Pancreas (tissue), 10 donors: ENCODE data around the gene ID3. TPM values are rescaled to one million over a fixed set of nuclear protein-coding genes. Genes with fewer than 3 reads are reported as not detected.
"Not testable (repeated sequence)": the region's sequence is repeated elsewhere in the genome, so short reads cannot be mapped to it uniquely, and the experiment has no call there.

Experiments used
- ATAC-seq, 4 donors: fragments of 200-7000 bp; cut with Tn5 transposase; one replicate each; pipeline versions ENCODE4 v1.8.0 to v1.9.1; 2020; ENCODE audit warnings: mild to moderate bottlenecking in 4 of 4, moderate library complexity in 4 of 4
- DNase-seq, 6 donors: peaks; one replicate each; pipeline ENCODE4 v3.0.0-alpha.2; 2020
- FAIRE-seq: peaks from 2 replicates; lab custom pipeline; 2012; peaks lifted over from hg19 to GRCh38; lab: Jason Lieb, UNC
- H3K27ac ChIP-seq, 4 donors: fragments of 200-600 bp; sonication (generic); 1 replicate in 3 of 4; 2 replicates in 1 of 4; pipeline versions ENCODE4 v1.5.0 to v1.8.0; 2020
- H3K27me3 ChIP-seq, 4 donors: fragments of 200-600 bp; one replicate each; pipeline ENCODE4 v1.8.0; 2021
- H3K36me3 ChIP-seq, 3 donors: fragments of 200-600 bp; sonication (generic) in 1 of 3; one replicate each; pipeline versions ENCODE4 v1.5.0 to v1.8.0; 2020 to 2021
- H3K4me1 ChIP-seq, 3 donors: fragments of 200-600 bp; one replicate each; pipeline ENCODE4 v1.8.0; 2021
- H3K4me3 ChIP-seq, 4 donors: fragments of 200-600 bp; sonication (generic) in 2 of 4; one replicate each; pipeline versions ENCODE4 v1.5.0 to v1.8.0; 2020 to 2021
- H3K9me3 ChIP-seq, 4 donors: fragments of 200-600 bp; one replicate each; pipeline ENCODE4 v1.8.0; 2021
- WGBS, 2 donors: extraction: QIAGEN DNeasy Blood & Tissue Kit; methylation state at CpG; one replicate each; pipeline ENCODE4 v1.1.7; 2013; 5-methylcytosine and 5-hydroxymethylcytosine counted together
- intact Hi-C, 3 donors: fragments of 100-400 bp; cut with DNase I; formaldehyde crosslinking; loops; one replicate each; pipeline versions ENCODE4 v1.11.1 to v1.14.2; 2022
- polyA plus RNA-seq, 2 donors: library from polyadenylated mRNA; stranded (reverse); fragments of 200-250 nt; gene quantifications; one replicate each; pipeline ENCODE4 v1.2.3, GENCODE V29; 2013
- total RNA-seq, 6 donors: library from RNA; stranded (reverse); fragmentation: NEBNext Ultra II Directional in 4 of 6; extraction: Animal tissue kit (Norgen Biotek cat#: 25700) in 4 of 6; gene quantifications; one replicate each; pipeline versions ENCODE4 v1.2.1 to v1.2.4, GENCODE V29; 2021 to 2023
- TF ChIP-seq, protein P1 (sequence below), 4 donors: fragments of 200-600 bp; sonication (generic) in 3 of 4; IDR thresholded peaks; one replicate each; pipeline versions ENCODE4 v1.5.0 to v1.8.0; 2021; ENCODE audit warnings: antibody characterized with exemption in 4 of 4
- donor health status: healthy with polysubstance abuse.
- donor health status: DM: no; HTN: no; CAD: no; lungs with moderate emphysema.
- donor health status: DM: no; HTN: no; CAD: no.
- donor health status: control.
- donor health status: control.
- donor health status: Bipolar disorder and iron deficiency.
- donor health status: DM: yes; HTN: yes; CAD: no.
- donor health status: DM: no; HTN: no; CAD: no.
- donor health status: DM: no; HTN: no; CAD: no.
- donor health status: DM: yes; HTN: yes; CAD: no.

The ID3 gene
- total and polyA plus RNA-seq, 8 donors = 16.6 to 54.0 (median 36.8) TPM

DNA sequence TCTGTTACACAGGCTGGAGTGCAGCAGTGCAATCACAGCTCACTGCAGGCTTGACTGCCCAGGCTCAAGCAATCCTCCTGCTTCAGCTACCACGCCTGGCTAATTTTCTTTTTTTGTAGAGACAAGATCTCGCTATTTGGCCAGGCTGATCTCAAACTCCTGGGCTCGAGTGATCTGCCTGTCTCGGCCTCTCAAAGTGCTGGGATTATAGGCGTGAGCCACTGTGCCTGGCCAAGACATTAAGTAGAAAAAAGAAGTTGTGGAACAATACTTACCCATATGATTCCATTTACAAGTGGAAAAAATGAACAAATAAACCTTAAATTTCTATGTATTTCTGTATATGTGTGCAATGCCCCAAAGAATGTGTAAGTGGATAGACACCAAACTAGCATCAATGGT, 30.3 kb upstream of the ID3 start:
- TF ChIP-seq, protein P1, sequence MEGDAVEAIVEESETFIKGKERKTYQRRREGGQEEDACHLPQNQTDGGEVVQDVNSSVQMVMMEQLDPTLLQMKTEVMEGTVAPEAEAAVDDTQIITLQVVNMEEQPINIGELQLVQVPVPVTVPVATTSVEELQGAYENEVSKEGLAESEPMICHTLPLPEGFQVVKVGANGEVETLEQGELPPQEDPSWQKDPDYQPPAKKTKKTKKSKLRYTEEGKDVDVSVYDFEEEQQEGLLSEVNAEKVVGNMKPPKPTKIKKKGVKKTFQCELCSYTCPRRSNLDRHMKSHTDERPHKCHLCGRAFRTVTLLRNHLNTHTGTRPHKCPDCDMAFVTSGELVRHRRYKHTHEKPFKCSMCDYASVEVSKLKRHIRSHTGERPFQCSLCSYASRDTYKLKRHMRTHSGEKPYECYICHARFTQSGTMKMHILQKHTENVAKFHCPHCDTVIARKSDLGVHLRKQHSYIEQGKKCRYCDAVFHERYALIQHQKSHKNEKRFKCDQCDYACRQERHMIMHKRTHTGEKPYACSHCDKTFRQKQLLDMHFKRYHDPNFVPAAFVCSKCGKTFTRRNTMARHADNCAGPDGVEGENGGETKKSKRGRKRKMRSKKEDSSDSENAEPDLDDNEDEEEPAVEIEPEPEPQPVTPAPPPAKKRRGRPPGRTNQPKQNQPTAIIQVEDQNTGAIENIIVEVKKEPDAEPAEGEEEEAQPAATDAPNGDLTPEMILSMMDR (IDR thresholded peaks at IDR 0.05) = no peak
- intact Hi-C loops = no loop called here
- peaks cover 0 to 18% (median 5%) of the 10 kb centered on the region in 3 donors for H3K4me1 ChIP-seq
- DNase-seq = no peak
- no peak overlapping the region for H3K27ac ChIP-seq
- no peaks in the 10 kb centered on the region for H3K36me3 ChIP-seq
- no peak overlapping the region for H3K4me3 ChIP-seq
- 81 to 87% methylated on average over 5 of the region's 5 CpGs for WGBS, 2 donors
- no peaks in the 10 kb centered on the region for H3K9me3 ChIP-seq
- FAIRE-seq = no peak
- H3K27me3 ChIP-seq = no peaks in the 10 kb centered on the region
- ATAC-seq = no peak

DNA sequence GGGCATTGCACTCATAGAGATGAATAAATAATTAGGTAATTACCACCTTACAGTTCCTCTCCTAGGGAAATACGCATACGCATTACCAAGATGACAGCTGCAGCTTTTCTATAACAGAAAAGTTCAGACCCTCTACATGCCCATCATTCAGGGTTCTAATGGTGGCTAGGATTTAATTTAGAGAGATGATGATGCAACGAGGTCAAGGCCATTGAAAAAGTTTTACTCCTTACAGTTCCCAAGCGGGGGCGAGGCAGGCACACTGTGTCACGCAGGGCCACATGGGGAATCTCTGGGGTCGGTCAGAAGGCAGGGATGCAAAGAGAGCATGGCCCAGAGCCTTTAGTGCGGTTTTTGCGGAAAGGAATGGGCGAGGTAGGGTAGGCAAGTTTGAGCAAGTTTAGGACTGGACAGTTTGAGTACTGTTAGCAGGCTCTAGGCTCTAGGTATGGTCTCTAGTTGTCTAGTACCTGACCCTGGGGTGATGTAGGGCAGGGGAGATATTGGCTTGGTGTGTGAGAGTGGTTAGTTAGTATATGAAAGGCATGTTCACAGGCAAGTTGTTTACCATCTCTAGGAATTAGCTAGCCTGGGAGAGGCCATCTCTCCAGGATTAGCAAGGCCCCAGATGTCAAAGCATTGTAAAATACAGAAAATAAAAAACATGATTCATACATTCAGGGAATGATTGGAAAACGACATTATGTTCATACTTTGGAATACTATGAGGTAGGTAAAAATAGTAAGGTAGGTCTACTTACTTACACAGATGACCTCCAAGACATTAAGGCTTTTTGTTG, 29.6 kb upstream of the ID3 start:
- Histone ChIP-seq H3K4me1 (peaks cover 0 to 12% (median 0%) of the 10 kb centered on the region in 3 donors), H3K27ac (no peak overlapping the region), H3K36me3 (no peaks in the 10 kb centered on the region), H3K4me3 (no peak overlapping the region), H3K27me3 (no peaks in the 10 kb centered on the region), H3K9me3 (no peaks in the 10 kb centered on the region)
- 74 to 77% methylated on average over 11 of the region's 11 CpGs for WGBS, 2 donors
- DNase-seq (no peak), FAIRE-seq (no peak), ATAC-seq (no peak)
- intact Hi-C loops = no loop called here
- TF ChIP-seq, protein P1 (IDR thresholded peaks at IDR 0.05) = no peak

DNA sequence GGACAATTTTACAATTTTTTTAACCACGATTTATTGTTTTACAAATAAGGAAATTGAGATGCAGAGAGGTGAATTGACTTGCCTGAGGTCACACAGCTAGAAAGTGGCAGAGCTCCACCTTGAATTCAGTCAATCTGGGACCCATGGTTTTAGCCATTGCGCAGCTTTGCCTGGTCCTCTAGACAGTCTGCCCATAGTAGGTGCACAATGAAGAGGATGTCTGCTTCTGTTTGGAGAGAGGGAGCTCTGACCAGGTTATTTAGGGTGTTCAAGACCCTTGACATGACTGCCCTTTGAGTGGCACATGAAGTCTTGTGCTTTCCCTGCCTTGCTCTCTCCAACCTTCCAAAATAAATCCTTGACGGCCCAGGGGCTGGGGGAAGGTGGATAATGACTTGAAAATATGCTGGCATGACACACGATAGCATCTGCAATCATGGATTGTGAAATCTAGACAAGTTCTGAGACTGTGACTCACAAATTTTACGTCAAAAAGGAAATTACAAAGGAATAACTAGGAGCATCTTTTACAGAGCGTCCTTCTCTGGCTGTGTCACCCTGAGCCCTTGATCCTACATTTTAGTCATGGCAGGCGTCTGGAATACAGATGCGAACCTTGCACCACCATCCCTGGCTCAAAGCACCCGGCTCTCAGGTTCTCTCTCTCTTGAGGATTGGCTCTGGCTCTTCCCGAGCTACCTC, 26.2 kb upstream of the ID3 start:
- Histone ChIP-seq H3K4me1 (no peaks in the 10 kb centered on the region), H3K9me3 (no peaks in the 10 kb centered on the region), H3K4me3 (no peak overlapping the region), H3K36me3 (no peaks in the 10 kb centered on the region), H3K27ac (no peak overlapping the region), H3K27me3 (no peaks in the 10 kb centered on the region)
- no peak for FAIRE-seq
- TF ChIP-seq, protein P1 (IDR thresholded peaks at IDR 0.05) = no peak
- intact Hi-C loops = no loop called here
- ATAC-seq = peak in 3 of 4 donors; percentile 36 to 73 (median 47)
- DNase-seq = no peak
- 74 to 75% methylated on average over 10 of the region's 10 CpGs for WGBS, 2 donors

DNA sequence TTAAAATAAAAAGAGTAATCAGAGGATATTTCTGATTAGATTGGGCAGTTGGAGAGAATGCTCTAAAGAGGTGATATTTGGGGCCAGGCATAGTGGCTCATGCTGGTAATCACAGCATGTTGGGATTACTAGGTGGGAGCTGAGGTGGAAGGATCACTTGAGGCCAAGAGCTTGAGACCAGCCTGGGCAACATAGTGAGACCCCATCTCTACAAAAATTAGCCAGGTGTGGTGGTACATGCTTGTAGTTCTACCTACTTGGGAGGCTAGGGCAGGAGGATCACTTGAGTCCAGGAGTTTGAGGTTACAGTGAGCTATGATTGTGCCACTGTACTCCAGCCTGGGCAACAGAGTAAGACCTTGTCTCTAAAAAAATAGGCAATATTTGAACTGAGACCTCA, 24.4 kb upstream of the ID3 start:
- not testable (repeated sequence) for ATAC-seq, DNase-seq

DNA sequence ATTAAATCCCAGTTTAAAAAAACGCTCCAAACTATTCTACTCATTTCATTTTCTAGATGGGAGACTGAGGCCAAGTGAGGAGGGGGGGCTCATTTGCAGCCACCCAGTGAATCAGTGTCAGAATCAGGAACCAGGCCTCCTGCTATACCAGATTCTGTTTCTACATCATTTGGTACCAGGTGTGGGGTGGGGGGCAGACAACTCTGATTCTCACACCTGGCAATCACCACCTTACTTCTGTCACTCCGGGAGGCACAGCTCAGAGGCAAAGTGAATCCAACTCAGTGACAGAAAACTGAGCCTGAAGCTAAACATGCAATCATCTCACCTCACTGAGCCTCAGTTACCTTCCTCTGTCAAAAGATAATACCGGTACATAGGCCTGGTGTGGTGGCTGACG, 23.5 kb upstream of the ID3 start:
- TF ChIP-seq, protein P1 (IDR thresholded peaks at IDR 0.05) = no peak
- 87 to 89% methylated on average over 4 of the region's 4 CpGs for WGBS, 2 donors
- no peak for FAIRE-seq

More for the DNA sequence above, 24.4 kb upstream of the ID3 start:
- H3K36me3 ChIP-seq, H3K27ac ChIP-seq, H3K9me3 ChIP-seq, intact Hi-C loops, FAIRE-seq, H3K4me3 ChIP-seq, H3K4me1 ChIP-seq, H3K27me3 ChIP-seq: not testable (repeated sequence)

More for the DNA sequence above, 23.5 kb upstream of the ID3 start:
- no peak overlapping the region for H3K27ac ChIP-seq
- H3K4me1 ChIP-seq = no peaks in the 10 kb centered on the region
- H3K27me3 ChIP-seq = no peaks in the 10 kb centered on the region
- ATAC-seq = no peak
- intact Hi-C loops = no loop called here
- H3K9me3 ChIP-seq = no peaks in the 10 kb centered on the region
- no peak overlapping the region for H3K4me3 ChIP-seq
- no peaks in the 10 kb centered on the region for H3K36me3 ChIP-seq
- DNase-seq = no peak
